Stimulated activated CD4-positive, alpha-beta T cell treated with anti-CD3 and anti-CD28 coated beads, Interleukin-2, amount 100 ng/mL, for 24 hours (primary cell): ENCODE data around the gene SSX2IP.
"Not testable (repeated sequence)": the region's sequence is repeated elsewhere in the genome, so short reads cannot be mapped to it uniquely, and the experiment has no call there.

Experiments used
- DNase-seq, 2 donors: peaks; one replicate each; pipeline ENCODE4 v3.0.0-alpha.2; 2020

The SSX2IP gene

GRCh38 chr1:84613026-84613425, 77.2 kb downstream of the SSX2IP start:
- no peak for DNase-seq

GRCh38 chr1:84611796-84612195, 78.5 kb downstream of the SSX2IP start:
- no peak for DNase-seq

- DNase-seq: no peak
These were observed 79.2 kb downstream of the SSX2IP start for GRCh38 chr1:84611091-84611490.

GRCh38 chr1:84606977-84607376, 83.3 kb downstream of the SSX2IP start:
- no peak for DNase-seq

GRCh38 chr1:84605157-84605556, 85.1 kb downstream of the SSX2IP start:
- no peak for DNase-seq

- DNase-seq: no peak
These were observed 86.1 kb downstream of the SSX2IP start for GRCh38 chr1:84603941-84604830.

- no peak for DNase-seq
These were observed 87.0 kb downstream of the SSX2IP start for GRCh38 chr1:84603223-84603622.

GRCh38 chr1:84600796-84601195, 89.5 kb downstream of the SSX2IP start:
- no peak for DNase-seq

GRCh38 chr1:84598846-84599741, 91.2 kb downstream of the SSX2IP start:
- DNase-seq: no peak

- no peak for DNase-seq
These were observed 91.8 kb downstream of the SSX2IP start for GRCh38 chr1:84598418-84598817.

- no peak for DNase-seq
These were observed 93.2 kb downstream of the SSX2IP start for GRCh38 chr1:84597011-84597410.

GRCh38 chr1:84594959-84595358, 95.3 kb downstream of the SSX2IP start:
- DNase-seq: not testable (repeated sequence)
